22Rv1 (cell line): ENCODE results near the gene TRIM38.

Experiments
- CTCF ChIP-seq: fragments of 450-650 bp; IDR thresholded peaks from 2 replicates; pipeline ENCODE4 v1.5.1; 2017; ENCODE audit warnings: mild to moderate bottlenecking
- ZFX ChIP-seq: fragments of 450-650 bp; IDR thresholded peaks from 2 replicates; pipeline ENCODE4 v1.6.1; 2017; ENCODE audit warnings: antibody characterized with exemption, borderline replicate concordance

- TF ChIP-seq CTCF, result no peak
- TF ChIP-seq ZFX, result no peak
Observed at GRCh38 chr6:26008470-26008869, 45.9 kb downstream of the TRIM38 start.
